ENCODE measurements around the gene COL23A1. TPM values are rescaled to one million over a fixed set of nuclear protein-coding genes. Genes with fewer than 3 reads are reported as not detected.

COL23A1 gene
- total and polyA plus RNA-seq, 2 of the 8 experiments (the other 6 are each of a cell fraction or from before 2014, with no cell fraction given) = 3.1 to 4.7 TPM

- no peak overlapping the region for H2BK120ac ChIP-seq (replicated peaks; ENCODE audit: low read depth, low read length)
- no peaks in the 10 kb centered on the region for H3K9me3 ChIP-seq (ENCODE audit: insufficient read depth in 2 of 2, low read depth in 1 of 2, low read length in 1 of 2)
- H2BK5ac ChIP-seq (ENCODE audit: low read depth, low read length) = no peak overlapping the region
- ChIA-PET POLR2A (ENCODE audit: partially characterized antibody) (interaction anchor here (2.0 kb wide), 1 partner anchor 9 kb away, joined by 5 read pairs; no protein-coding TSS in a partner anchor), CTCF (ENCODE audit: partially characterized antibody) (interaction anchor here (0.7 to 2.4 kb wide), 5 partner anchors 15 to 179 kb away, joined by 3 to 8 read pairs (median 5); no protein-coding TSS in a partner anchor)
- H3K14ac ChIP-seq (ENCODE audit: insufficient read length) = no peak overlapping the region
- H2BK12ac ChIP-seq (ENCODE audit: low read depth, low read length) = no peak overlapping the region
- no peak overlapping the region; the same call in 1 of the 2 replicates for H3K18ac ChIP-seq (ENCODE audit: extremely low read depth, low read length)
- no peak overlapping the region for H2BK15ac ChIP-seq (ENCODE audit: low read length)
- no peak for DNase-seq (ENCODE audit: low read depth in 1 of 2, low spot score in 2 of 2)
- H3K79me1 ChIP-seq (ENCODE audit: low read depth, low read length) = peaks cover 2% of the 10 kb centered on the region; the same call in 1 of the 2 replicates
- TF ChIP-seq USF2 (IDR thresholded peaks at IDR 0.05; ENCODE audit: low read length) = peak; percentile 28; the same call in 1 of the 2 replicates
- TF ChIP-seq SUZ12 (IDR thresholded peaks at IDR 0.05; ENCODE audit: low read length) = no peak
- no peak overlapping the region for H3K4me3 ChIP-seq (ENCODE audit: extremely low read depth in 1 of 4, insufficient read depth in 2 of 4, low read depth in 3 of 4, low read length in 4 of 4)
- no peaks in the 10 kb centered on the region for H3K27me3 ChIP-seq (replicated peaks in 1 of 4; ENCODE audit: control insufficient read depth in 3 of 4, extremely low read depth in 1 of 4, insufficient read depth in 3 of 4, low read length in 3 of 4)
- H3K4ac ChIP-seq (replicated peaks; ENCODE audit: insufficient read length, low read depth, low read length) = no peak overlapping the region
- no peaks in the 10 kb centered on the region for H3K23me2 ChIP-seq (ENCODE audit: low read depth, low read length)
- no peaks in the 10 kb centered on the region for H3K36me3 ChIP-seq (ENCODE audit: control insufficient read depth in 2 of 4, insufficient read depth in 4 of 4, low read length in 3 of 4)
- H4K91ac ChIP-seq (replicated peaks; ENCODE audit: insufficient read length, low read length) = no peak overlapping the region
- H3K4me1 ChIP-seq (replicated peaks in 1 of 4; ENCODE audit: control insufficient read depth in 3 of 4, insufficient read depth in 4 of 4, low read length in 3 of 4) = peaks cover 0 to 9% (median 6%) of the 10 kb centered on the region in 4 experiments; a peak in 6 of 7 replicates
- H2AFZ ChIP-seq (ENCODE audit: low read length) = no peak overlapping the region
- H3K79me2 ChIP-seq (ENCODE audit: control insufficient read depth in 1 of 2, insufficient read depth in 2 of 2, low read length in 2 of 2) = no peaks in the 10 kb centered on the region
- H3K27ac ChIP-seq (ENCODE audit: low read depth, low read length) = no peak overlapping the region
- 80% methylated on average over 4 of the region's 4 CpGs; no CpG with 5 or more reads in 1 of the 2 experiments for WGBS, 2 experiments (ENCODE audit: extremely low coverage in 1 of 2, insufficient coverage in 1 of 2, insufficient read length in 1 of 2, insufficient replicate concordance in 2 of 2, low coverage in 1 of 2, low lambda C conversion rate in 2 of 2, missing lambda C conversion rate in 1 of 2)
- no peak overlapping the region for H4K5ac ChIP-seq (ENCODE audit: insufficient read length, low read depth, low read length)
- H3K23ac ChIP-seq (ENCODE audit: insufficient read length) = no peak overlapping the region
- no peaks in the 10 kb centered on the region for H4K20me1 ChIP-seq (replicated peaks in 1 of 2; ENCODE audit: control insufficient read depth in 1 of 2, insufficient read depth in 2 of 2, low read length in 2 of 2)
- no peak overlapping the region for H3K9ac ChIP-seq (replicated peaks in 1 of 4; ENCODE audit: extremely low read depth in 1 of 4, low read depth in 3 of 4, low read length in 3 of 4)
- H3K4me2 ChIP-seq (ENCODE audit: insufficient read depth in 1 of 2, low read depth in 2 of 2, low read length in 2 of 2) = no peak overlapping the region
- no peak overlapping the region for H4K8ac ChIP-seq (ENCODE audit: extremely low read depth, insufficient read depth, low read length)
- no peak overlapping the region for H2AK5ac ChIP-seq (ENCODE audit: low read depth, low read length)
- no peak overlapping the region for H3K56ac ChIP-seq (replicated peaks; ENCODE audit: insufficient read length, low read depth, low read length)
- H2BK20ac ChIP-seq (ENCODE audit: low read length) = 0 out of 2 replicates have a peak overlapping the region, but pooled peaks have one; percentile 17
- peak; percentile 28 for FAIRE-seq
These were observed 176.2 kb downstream of the COL23A1 start for GRCh38 chr5:178413988-178414387.

Data from H1 (cell line).